A549 (cell line): ENCODE data around the gene DAW1. TPM values are rescaled to one million over a fixed set of nuclear protein-coding genes. Genes with fewer than 3 reads are reported as not detected.

Source experiments
- ATAC-seq, 2 experiments: fragments of 200-7000 bp in 1 of 2; fragments of >200 bp in 1 of 2; cut with Nextera tagmentation in 1 of 2; cut with Tn5 transposase in 1 of 2; 3 replicates each; pipeline versions ENCODE4 v1.8.0 to v1.9.1; 2018 to 2020; ENCODE audit warnings: mild to moderate bottlenecking in 1 of 2, moderate library complexity in 1 of 2
- CTCF ChIA-PET: fragments of 300-600 bp; sonication (Branson Sonifier 250); formaldehyde crosslinking; extraction: SDS; loops from one replicate; lab custom pipeline; 2021; ENCODE audit warnings: antibody characterized with exemption, inconsistent platforms; lab: Yijun Ruan, JAX
- POLR2A ChIA-PET: fragments of 350-600 bp; formaldehyde crosslinking; extraction: SDS; loops from one replicate; lab custom pipeline; 2021; ENCODE audit warnings: antibody characterized with exemption, inconsistent platforms; lab: Yijun Ruan, JAX
- DNase-seq, 2 experiments: peaks; one replicate each; pipeline versions ENCODE4 v3.0.0 to v3.0.0-alpha.2; 2011 to 2016; ENCODE audit warnings: low read depth in 1 of 2, low spot score in 1 of 2
- FAIRE-seq: peaks from 2 replicates; lab custom pipeline; 2011; peaks lifted over from hg19 to GRCh38; lab: Jason Lieb, UNC
- H3K27ac ChIP-seq, 2 experiments: fragments of >200 bp; sonication (Bioruptor Twin); formaldehyde crosslinking; 3 replicates each; pipeline ENCODE4 v1.5.1; 2016 to 2017
- H3K4me1 ChIP-seq: fragments of >200 bp; sonication (Bioruptor Twin); formaldehyde crosslinking; 3 replicates; pipeline ENCODE4 v1.6.1; 2016
- H3K4me2 ChIP-seq: fragments of >200 bp; sonication (Bioruptor Twin); formaldehyde crosslinking; 3 replicates; pipeline ENCODE4 v1.6.1; 2016
- H3K4me3 ChIP-seq: fragments of >200 bp; sonication (Bioruptor Twin); formaldehyde crosslinking; 3 replicates; pipeline ENCODE4 v1.5.1; 2016
- H3K9me3 ChIP-seq: fragments of >200 bp; sonication (Bioruptor Twin); formaldehyde crosslinking; 3 replicates; pipeline ENCODE4 v1.6.1; 2016
- BHLHE40 ChIP-seq: IDR thresholded peaks from 2 replicates; pipeline ENCODE4 v1.6.1; 2012; ENCODE audit warnings: low read depth, low read length, inconsistent platforms
- CBX8 ChIP-seq: fragments of 200-600 bp; sonication (generic); IDR thresholded peaks from 2 replicates; pipeline ENCODE4 v1.6.1; 2016
- CEBPB ChIP-seq, 2 experiments: fragments of >200 bp in 1 of 2; sonication (Bioruptor Twin) in 1 of 2; formaldehyde crosslinking in 1 of 2; IDR thresholded peaks; 2 replicates each; pipeline ENCODE4 v1.6.1; 2012 to 2016
- CHD2 ChIP-seq: fragments of 150-350 bp; IDR thresholded peaks from 2 replicates; pipeline ENCODE4 v1.6.1; 2014; ENCODE audit warnings: low read length; ENCODE audit not compliant: partially characterized antibody
- CHD4 ChIP-seq: fragments of 200-600 bp; sonication (generic); IDR thresholded peaks from 2 replicates; pipeline ENCODE4 v1.6.1; 2016; ENCODE audit warnings: antibody characterized with exemption, mild to moderate bottlenecking, borderline replicate concordance
- EHMT2 ChIP-seq: fragments of 200-600 bp; sonication (generic); IDR thresholded peaks from 2 replicates; pipeline ENCODE4 v1.6.1; 2016; ENCODE audit warnings: antibody characterized with exemption, low read depth, mild to moderate bottlenecking, moderate library complexity
- EP300 ChIP-seq, 2 experiments: fragments of >200 bp; sonication (Bioruptor Twin); formaldehyde crosslinking; IDR thresholded peaks; 2 replicates in 1 of 2; 3 replicates in 1 of 2; pipeline ENCODE4 v1.6.1; 2016 to 2017
- ESRRA ChIP-seq: fragments of 150-350 bp; IDR thresholded peaks from 2 replicates; pipeline ENCODE4 v1.6.1; 2014; ENCODE audit warnings: mild to moderate bottlenecking, low read length, borderline replicate concordance
- HDAC2 ChIP-seq: fragments of 200-600 bp; sonication (generic); IDR thresholded peaks from 2 replicates; pipeline ENCODE4 v1.6.1; 2016
- HOXA7 ChIP-seq: fragments of 250-450 bp; sonication (Bioruptor Pico); IDR thresholded peaks from 2 replicates; pipeline ENCODE4 v1.5.0; 2020; ENCODE audit warnings: mild to moderate bottlenecking, moderate library complexity
- HOXB13 ChIP-seq: fragments of 250-450 bp; sonication (Bioruptor Pico); IDR thresholded peaks from 2 replicates; pipeline ENCODE4 v1.5.0; 2020; ENCODE audit warnings: low read depth, mild to moderate bottlenecking, moderate library complexity
- NPAS2 ChIP-seq: fragments of 250-450 bp; sonication (Bioruptor Pico); IDR thresholded peaks from 2 replicates; pipeline ENCODE4 v1.8.0; 2022; ENCODE audit warnings: mild to moderate bottlenecking, moderate library complexity, borderline replicate concordance
- NR3C1 ChIP-seq: fragments of >200 bp; sonication (Bioruptor Twin); formaldehyde crosslinking; IDR thresholded peaks from 3 replicates; pipeline ENCODE4 v1.6.1; 2017
- POLR2A ChIP-seq: IDR thresholded peaks from 2 replicates; pipeline ENCODE4 v1.6.1; 2012; ENCODE audit warnings: mild to moderate bottlenecking, low read length
- RCOR1 ChIP-seq: fragments of 150-350 bp; IDR thresholded peaks from 2 replicates; pipeline ENCODE4 v1.6.1; 2014; ENCODE audit warnings: antibody characterized with exemption, low read length, low read depth
- RNF2 ChIP-seq: fragments of 200-600 bp; sonication (generic); IDR thresholded peaks from 2 replicates; pipeline ENCODE4 v1.6.1; 2016; ENCODE audit warnings: low read depth, mild to moderate bottlenecking, antibody characterized with exemption, moderate library complexity, borderline replicate concordance
- SMC3 ChIP-seq: fragments of >200 bp; sonication (Bioruptor Twin); formaldehyde crosslinking; IDR thresholded peaks from 3 replicates; pipeline ENCODE4 v1.6.1; 2018; ENCODE audit warnings: inconsistent platforms
- TFCP2L1 ChIP-seq: fragments of 250-450 bp; sonication (Bioruptor Pico); IDR thresholded peaks from 2 replicates; pipeline ENCODE4 v1.5.0; 2021; ENCODE audit warnings: mild to moderate bottlenecking
- TP53 ChIP-seq: fragments of 250-450 bp; sonication (Bioruptor Pico); IDR thresholded peaks from 2 replicates; pipeline ENCODE4 v1.5.0; 2021; ENCODE audit warnings: mild to moderate bottlenecking, moderate library complexity
- ZC3H11A ChIP-seq: fragments of 450-650 bp; IDR thresholded peaks from 2 replicates; pipeline ENCODE4 v1.6.1; 2014; ENCODE audit warnings: antibody characterized with exemption, mild to moderate bottlenecking
- ZNF302 ChIP-seq: fragments of 250-450 bp; sonication (Bioruptor Pico); IDR thresholded peaks from 2 replicates; pipeline ENCODE4 v1.9.0; 2021; ENCODE audit warnings: inconsistent platforms, mild to moderate bottlenecking, moderate library complexity
- WGBS: methylation state at CpG from one replicate; pipeline ENCODE4 v1.1.6; 2017; ENCODE audit errors: missing lambda C conversion rate; 5-methylcytosine and 5-hydroxymethylcytosine counted together
- polyA plus RNA-seq, 4 experiments: library from polyadenylated mRNA; depleted of rRNA in 3 of 4; stranded (reverse); fragments of >200 nt; fragmentation: RNase III in 1 of 4; extraction: RNeasy Plus Mini Kit Qiagen cat#74134 plus additional on column Dnase treatment in 1 of 4; gene quantifications; 2 replicates in 3 of 4; 3 replicates in 1 of 4; pipeline ENCODE4 v1.2.3, GENCODE V29; 2011 to 2017
- TF ChIP-seq, protein P1 (sequence below): fragments of >200 bp; sonication (Bioruptor Twin); formaldehyde crosslinking; IDR thresholded peaks from 3 replicates; pipeline ENCODE4 v1.6.1; 2016
- TF ChIP-seq, protein P2 (sequence below): fragments of 250-450 bp; sonication (Bioruptor Pico); IDR thresholded peaks from 2 replicates; pipeline ENCODE4 v1.5.0; 2020; ENCODE audit warnings: low read depth, mild to moderate bottlenecking, moderate library complexity
- TF ChIP-seq, protein P3 (sequence below): IDR thresholded peaks from 2 replicates; pipeline ENCODE4 v1.6.1; 2012
- TF ChIP-seq, protein P4 (sequence below): fragments of >200 bp; sonication (Bioruptor Twin); formaldehyde crosslinking; IDR thresholded peaks from 2 replicates; pipeline ENCODE4 v1.6.1; 2016
- TF ChIP-seq, protein P5 (sequence below): fragments of 200-600 bp; sonication (generic); IDR thresholded peaks from 2 replicates; pipeline ENCODE4 v1.6.1; 2016; ENCODE audit warnings: antibody characterized with exemption, mild to moderate bottlenecking, moderate library complexity
- TF ChIP-seq, protein P6 (sequence below): IDR thresholded peaks from 2 replicates; pipeline ENCODE4 v1.6.1; 2012; ENCODE audit warnings: low read depth, borderline replicate concordance
- TF ChIP-seq, protein P7 (sequence below): fragments of 150-350 bp; IDR thresholded peaks from 2 replicates; pipeline ENCODE4 v1.6.1; 2014; ENCODE audit warnings: low read depth, mild to moderate bottlenecking, low read length

Gene DAW1
- polyA plus RNA-seq, 2 of the 4 experiments (the other 2 are of a cell fraction) = 1.1 to 2.7 TPM

DNA sequence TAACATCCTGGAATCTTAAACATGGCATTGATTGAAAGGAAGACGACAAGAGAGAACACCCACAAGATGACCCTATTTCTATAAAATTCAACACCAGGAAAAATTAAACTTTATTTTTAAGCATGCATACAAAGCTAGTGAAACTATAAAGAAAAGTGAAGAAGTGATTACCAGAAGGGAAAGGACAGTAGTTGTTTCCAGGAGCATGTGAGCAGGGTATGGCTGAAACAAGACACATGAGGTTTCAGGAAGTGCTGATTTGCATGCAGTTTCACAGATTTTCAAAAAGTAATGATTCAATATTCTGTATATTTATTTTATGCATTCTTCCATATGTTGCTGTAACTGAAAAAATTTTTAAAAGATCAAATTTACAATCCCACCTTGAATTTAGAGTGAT lies 24.6 kb upstream of the DAW1 start (continued):
- TF ChIP-seq, protein P1, sequence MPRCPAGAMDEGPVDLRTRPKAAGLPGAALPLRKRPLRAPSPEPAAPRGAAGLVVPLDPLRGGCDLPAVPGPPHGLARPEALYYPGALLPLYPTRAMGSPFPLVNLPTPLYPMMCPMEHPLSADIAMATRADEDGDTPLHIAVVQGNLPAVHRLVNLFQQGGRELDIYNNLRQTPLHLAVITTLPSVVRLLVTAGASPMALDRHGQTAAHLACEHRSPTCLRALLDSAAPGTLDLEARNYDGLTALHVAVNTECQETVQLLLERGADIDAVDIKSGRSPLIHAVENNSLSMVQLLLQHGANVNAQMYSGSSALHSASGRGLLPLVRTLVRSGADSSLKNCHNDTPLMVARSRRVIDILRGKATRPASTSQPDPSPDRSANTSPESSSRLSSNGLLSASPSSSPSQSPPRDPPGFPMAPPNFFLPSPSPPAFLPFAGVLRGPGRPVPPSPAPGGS = no peak
- TF ChIP-seq, all 56 proteins: peak for 0

DNA sequence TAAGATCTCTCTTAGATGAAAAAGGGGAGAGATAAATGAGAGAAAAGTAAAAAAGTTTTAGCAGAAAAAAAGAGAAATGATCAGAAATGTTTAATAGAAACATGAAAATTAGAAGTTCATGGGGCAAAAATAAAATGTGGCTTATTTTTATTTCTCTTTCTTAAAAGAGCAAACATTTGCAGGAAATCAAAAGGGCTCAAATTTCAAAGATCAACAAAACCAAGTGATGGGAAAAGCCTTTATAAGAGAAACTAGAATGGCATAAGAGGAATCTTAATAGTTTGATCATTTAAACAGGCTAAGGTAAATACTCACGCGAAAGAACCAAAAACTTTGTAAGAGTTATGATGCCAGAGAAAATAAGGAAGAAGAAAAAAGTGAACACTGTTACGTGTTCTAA lies 23.3 kb upstream of the DAW1 start:
- FAIRE-seq = no peak
- POLR2A ChIA-PET = no interaction called here

DNA sequence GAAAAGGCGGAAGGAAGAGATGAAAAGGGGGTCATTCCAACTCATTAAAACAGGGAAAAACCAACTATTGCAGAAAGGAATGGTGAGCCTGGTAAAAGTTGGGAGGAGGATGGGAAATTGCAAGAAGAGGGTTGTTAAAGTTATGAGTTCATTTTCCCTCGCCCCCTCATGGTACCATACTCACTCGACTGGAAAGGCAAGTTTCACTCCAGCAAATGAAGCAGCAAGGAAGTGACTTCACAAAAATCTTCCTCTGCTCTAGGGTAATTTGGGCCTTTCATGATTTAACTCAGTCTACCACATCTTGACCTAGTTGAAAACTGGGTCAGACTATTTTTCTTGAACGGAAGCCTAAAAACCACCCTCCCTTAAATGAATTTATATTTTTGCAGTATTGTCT lies 22.8 kb upstream of the DAW1 start:
- POLR2A ChIA-PET = no interaction called here
- Histone ChIP-seq H3K4me2 (no peak overlapping the region), H3K4me1 (peaks cover 17% of the 10 kb centered on the region), H3K27ac (peak overlapping the region; percentile 6 to 13; a peak in 1 of 6 replicates), H3K9me3 (no peaks in the 10 kb centered on the region), H3K4me3 (no peak overlapping the region)
- ATAC-seq (no peak), FAIRE-seq (no peak), DNase-seq (no peak)
- CTCF ChIA-PET = no interaction called here
- TF ChIP-seq HOXB13 (CRISPR knock-in tag) (no peak), ZC3H11A (no peak), CEBPB (IDR thresholded peaks at IDR 0.05) (no peak), BHLHE40 (no peak), HOXA7 (CRISPR knock-in tag) (no peak), NPAS2 (no peak)
- TF ChIP-seq, protein P2, sequence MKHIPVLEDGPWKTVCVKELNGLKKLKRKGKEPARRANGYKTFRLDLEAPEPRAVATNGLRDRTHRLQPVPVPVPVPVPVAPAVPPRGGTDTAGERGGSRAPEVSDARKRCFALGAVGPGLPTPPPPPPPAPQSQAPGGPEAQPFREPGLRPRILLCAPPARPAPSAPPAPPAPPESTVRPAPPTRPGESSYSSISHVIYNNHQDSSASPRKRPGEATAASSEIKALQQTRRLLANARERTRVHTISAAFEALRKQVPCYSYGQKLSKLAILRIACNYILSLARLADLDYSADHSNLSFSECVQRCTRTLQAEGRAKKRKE (CRISPR knock-in tag) = no peak
- TF ChIP-seq, protein P3, sequence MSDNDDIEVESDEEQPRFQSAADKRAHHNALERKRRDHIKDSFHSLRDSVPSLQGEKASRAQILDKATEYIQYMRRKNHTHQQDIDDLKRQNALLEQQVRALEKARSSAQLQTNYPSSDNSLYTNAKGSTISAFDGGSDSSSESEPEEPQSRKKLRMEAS = no peak
- TF ChIP-seq, protein P4, sequence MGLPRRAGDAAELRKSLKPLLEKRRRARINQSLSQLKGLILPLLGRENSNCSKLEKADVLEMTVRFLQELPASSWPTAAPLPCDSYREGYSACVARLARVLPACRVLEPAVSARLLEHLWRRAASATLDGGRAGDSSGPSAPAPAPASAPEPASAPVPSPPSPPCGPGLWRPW = no peak
- TF ChIP-seq, protein P5, sequence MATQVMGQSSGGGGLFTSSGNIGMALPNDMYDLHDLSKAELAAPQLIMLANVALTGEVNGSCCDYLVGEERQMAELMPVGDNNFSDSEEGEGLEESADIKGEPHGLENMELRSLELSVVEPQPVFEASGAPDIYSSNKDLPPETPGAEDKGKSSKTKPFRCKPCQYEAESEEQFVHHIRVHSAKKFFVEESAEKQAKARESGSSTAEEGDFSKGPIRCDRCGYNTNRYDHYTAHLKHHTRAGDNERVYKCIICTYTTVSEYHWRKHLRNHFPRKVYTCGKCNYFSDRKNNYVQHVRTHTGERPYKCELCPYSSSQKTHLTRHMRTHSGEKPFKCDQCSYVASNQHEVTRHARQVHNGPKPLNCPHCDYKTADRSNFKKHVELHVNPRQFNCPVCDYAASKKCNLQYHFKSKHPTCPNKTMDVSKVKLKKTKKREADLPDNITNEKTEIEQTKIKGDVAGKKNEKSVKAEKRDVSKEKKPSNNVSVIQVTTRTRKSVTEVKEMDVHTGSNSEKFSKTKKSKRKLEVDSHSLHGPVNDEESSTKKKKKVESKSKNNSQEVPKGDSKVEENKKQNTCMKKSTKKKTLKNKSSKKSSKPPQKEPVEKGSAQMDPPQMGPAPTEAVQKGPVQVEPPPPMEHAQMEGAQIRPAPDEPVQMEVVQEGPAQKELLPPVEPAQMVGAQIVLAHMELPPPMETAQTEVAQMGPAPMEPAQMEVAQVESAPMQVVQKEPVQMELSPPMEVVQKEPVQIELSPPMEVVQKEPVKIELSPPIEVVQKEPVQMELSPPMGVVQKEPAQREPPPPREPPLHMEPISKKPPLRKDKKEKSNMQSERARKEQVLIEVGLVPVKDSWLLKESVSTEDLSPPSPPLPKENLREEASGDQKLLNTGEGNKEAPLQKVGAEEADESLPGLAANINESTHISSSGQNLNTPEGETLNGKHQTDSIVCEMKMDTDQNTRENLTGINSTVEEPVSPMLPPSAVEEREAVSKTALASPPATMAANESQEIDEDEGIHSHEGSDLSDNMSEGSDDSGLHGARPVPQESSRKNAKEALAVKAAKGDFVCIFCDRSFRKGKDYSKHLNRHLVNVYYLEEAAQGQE = no peak
- TF ChIP-seq, protein P6, sequence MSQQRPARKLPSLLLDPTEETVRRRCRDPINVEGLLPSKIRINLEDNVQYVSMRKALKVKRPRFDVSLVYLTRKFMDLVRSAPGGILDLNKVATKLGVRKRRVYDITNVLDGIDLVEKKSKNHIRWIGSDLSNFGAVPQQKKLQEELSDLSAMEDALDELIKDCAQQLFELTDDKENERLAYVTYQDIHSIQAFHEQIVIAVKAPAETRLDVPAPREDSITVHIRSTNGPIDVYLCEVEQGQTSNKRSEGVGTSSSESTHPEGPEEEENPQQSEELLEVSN = no peak
- 87% methylated on average over 4 of the region's 4 CpGs for WGBS

More for the DNA sequence above, 23.3 kb upstream of the DAW1 start:
- WGBS = 33% methylated on average over 3 of the region's 3 CpGs
- Histone ChIP-seq H3K27ac (peak overlapping the region; percentile 6 to 13; a peak in 1 of 6 replicates), H3K4me3 (no peak overlapping the region), H3K4me1 (peaks cover 13% of the 10 kb centered on the region), H3K9me3 (no peaks in the 10 kb centered on the region), H3K4me2 (no peak overlapping the region)
- ATAC-seq = no peak
- CTCF ChIA-PET = no interaction called here
- DNase-seq = no peak
- TF ChIP-seq, protein P2 (CRISPR knock-in tag) = no peak
- TF ChIP-seq HDAC2 = no peak
- TF ChIP-seq RCOR1 = no peak
- no peak for TF ChIP-seq RNF2
- TF ChIP-seq EP300 (IDR thresholded peaks at IDR 0.05) = no peak
- no peak for TF ChIP-seq EHMT2
- no peak for TF ChIP-seq POLR2A
- TF ChIP-seq, protein P3 = no peak
- no peak for TF ChIP-seq SMC3
- TF ChIP-seq ESRRA = no peak
- TF ChIP-seq ZNF302 (CRISPR knock-in tag) = no peak
- TF ChIP-seq, protein P6 = no peak
- TF ChIP-seq NR3C1 = no peak
- no peak for TF ChIP-seq CEBPB (IDR thresholded peaks at IDR 0.05)
- no peak for TF ChIP-seq CBX8
- TF ChIP-seq CHD2 = no peak
- TF ChIP-seq CHD4 = no peak
- TF ChIP-seq, protein P7, sequence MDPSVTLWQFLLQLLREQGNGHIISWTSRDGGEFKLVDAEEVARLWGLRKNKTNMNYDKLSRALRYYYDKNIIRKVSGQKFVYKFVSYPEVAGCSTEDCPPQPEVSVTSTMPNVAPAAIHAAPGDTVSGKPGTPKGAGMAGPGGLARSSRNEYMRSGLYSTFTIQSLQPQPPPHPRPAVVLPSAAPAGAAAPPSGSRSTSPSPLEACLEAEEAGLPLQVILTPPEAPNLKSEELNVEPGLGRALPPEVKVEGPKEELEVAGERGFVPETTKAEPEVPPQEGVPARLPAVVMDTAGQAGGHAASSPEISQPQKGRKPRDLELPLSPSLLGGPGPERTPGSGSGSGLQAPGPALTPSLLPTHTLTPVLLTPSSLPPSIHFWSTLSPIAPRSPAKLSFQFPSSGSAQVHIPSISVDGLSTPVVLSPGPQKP = no peak
- no peak for TF ChIP-seq TP53 (CRISPR knock-in tag)
- TF ChIP-seq TFCP2L1 = no peak
